Globus pallidus (tissue), 1 donor: ENCODE measurements around the gene TYW1.
"Not testable (repeated sequence)": the region's sequence is repeated elsewhere in the genome, so short reads cannot be mapped to it uniquely, and the experiment has no call there.

Experiments
- DNase-seq: peaks from one replicate; pipeline ENCODE4 v3.0.0-alpha.2; 2015; ENCODE audit warnings: low spot score

TYW1 gene

GRCh38 chr7:66995050-66995776 is 1.4 kb upstream of the TYW1 start, which contains the start of gene SBDS:
TSS of gene SBDS (minus strand) at chr7:66995586. CDS start at chr7:66995417, 169 bp downstream.
- DNase-seq, result peak; percentile 98

- peak; percentile 11 for DNase-seq
Observed at GRCh38 chr7:67000601-67001258, 4.1 kb downstream of the TYW1 start.

- not testable (repeated sequence) for DNase-seq
Observed at GRCh38 chr7:67004145-67004544, 7.5 kb downstream of the TYW1 start.

DNA sequence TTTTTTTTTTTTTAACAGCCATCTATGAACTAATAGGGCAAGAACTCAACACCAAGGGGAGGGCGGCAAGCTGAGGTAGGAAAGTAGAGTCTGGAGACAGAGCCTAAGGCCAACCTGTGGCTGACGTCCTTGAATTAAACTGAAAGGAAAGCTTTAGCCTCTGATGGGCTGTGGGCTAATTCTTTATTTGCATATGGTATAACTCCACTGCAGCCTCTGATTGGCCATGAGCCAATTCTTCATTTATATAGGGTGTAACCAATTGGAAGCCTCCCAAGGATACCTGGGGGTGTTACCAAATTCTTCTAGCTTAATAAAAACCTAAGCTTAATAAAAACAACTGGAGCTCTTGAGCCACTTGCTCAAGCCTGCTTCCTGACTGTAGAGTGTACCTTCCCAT is 10.3 kb downstream of the TYW1 start:
- DNase-seq, result no peak

- no peak for DNase-seq
Observed at GRCh38 chr7:67008260-67008659, 11.6 kb downstream of the TYW1 start.

- DNase-seq, result not testable (repeated sequence)
Observed at GRCh38 chr7:67009677-67010076, 13.0 kb downstream of the TYW1 start.

DNA sequence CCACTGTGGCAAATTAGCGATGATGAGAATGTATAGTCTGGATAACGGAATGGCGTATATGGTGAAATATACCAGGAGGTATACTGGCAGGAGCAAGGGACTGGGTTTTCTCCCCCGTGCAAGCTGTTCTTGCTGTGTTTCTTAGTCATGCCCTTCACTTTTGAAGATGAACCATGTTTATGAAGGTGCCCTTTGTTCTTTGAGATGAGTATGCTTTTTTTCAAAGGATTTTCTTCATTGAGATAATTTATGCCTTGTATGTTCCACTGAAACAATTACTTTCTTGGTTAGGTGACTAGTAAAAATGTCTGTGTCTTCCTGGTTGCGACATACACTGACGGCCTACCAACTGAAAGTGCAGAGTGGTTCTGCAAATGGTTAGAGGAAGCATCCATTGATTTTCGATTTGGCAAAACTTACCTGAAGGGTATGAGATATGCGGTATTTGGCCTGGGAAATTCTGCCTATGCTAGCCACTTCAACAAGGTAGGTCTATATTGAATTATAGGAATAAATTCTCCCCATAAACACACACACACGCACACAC is 17.5 kb downstream of the TYW1 start:
- not testable (repeated sequence) for DNase-seq

DNA sequence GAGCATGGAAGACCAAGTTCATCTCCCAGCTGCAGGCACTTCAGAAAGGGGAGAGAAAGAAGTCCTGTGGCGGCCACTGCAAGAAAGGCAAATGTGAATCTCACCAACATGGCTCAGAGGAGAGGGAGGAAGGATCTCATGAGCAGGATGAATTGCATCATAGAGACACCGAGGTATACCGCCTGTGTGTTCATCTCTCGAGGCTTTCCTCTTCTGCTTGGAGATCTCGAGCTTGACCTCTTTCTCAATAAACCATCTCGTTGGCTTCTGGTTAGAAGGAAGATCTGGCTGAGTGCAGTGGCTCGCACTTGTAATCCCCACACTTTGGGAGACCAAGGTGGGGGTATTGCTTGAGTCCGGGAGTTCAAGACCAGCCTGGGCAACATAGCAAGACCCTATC is 21.3 kb downstream of the TYW1 start:
- not testable (repeated sequence) for DNase-seq

DNA sequence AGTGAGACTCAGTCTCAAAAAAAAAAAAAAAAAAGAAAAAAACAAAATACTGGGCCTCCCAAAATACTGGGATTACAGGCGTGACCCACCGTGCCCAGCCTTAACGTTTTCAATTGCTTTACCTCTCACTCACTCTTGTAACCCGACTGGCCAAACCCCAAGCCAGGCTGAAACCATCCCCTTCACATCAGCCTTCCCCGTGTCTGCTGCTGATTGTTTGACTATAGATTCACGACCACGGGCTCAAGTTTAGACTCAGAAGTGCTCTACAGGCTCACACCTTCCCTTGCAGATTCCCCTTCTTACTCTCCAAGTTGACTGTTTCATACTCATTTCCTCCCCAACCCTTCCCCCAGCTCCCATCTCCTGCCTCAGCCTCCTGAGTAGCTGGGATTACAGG is 22.3 kb downstream of the TYW1 start:
- DNase-seq, result no peak

DNA sequence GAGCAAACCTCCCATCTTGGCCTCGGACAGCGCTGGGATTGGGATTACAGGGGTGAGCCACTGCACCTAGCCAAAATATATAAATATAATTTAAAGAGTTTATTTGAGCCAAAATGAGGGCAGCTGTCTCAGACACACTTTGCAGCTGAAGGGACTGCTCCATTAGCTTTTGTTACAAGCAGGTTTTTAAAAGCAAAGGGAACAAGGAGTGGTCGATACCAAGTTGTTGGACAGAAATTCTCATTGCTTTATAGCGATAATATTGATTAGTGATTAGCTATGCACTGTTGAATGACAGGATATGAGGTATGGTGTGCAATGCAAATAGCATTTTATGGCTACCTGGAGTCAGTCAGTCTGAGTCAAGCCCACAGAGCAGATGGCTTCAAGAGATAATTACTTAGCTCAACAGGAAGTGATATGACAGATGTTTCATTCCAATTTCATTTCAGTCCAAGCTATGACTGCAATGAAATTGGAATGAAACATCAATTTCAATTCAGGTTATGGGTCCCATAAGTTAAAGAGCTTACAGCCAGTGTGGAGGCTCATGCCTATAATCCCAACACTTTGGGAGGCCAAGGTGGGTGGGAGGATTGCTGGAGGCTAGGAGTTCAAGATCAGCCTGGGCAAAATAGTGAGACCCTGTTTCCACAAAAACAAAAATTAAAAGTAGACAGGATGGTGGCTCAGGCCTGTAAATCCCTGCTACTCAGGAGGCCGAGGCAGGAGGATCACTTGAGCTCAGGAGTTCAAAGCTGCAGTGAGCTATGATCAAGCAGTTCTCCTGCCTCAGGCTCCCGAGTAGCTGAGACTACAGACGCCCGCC is 23.1 kb downstream of the TYW1 start:
- DNase-seq, result no peak

DNA sequence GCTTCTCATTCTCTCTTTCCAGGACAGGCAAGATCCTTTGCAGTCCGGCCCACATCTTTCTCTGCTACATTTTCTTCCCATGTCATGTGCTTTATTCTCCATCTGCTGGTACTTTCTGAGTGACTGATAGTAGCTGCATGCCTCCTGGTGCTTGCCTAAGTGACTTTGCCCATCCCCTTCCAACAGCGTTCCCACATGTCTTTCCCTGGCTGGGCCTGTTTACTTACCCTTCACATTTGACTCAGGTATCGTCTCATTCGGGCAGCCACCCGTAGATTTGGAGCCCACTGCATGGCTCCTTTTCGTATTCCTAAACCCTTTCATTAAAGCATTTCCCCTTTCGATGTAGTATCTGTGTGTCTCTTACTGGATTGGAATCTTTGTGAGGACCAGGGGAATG is 24.6 kb downstream of the TYW1 start:
- no peak for DNase-seq

GRCh38 chr7:67022511-67022910 is 25.9 kb downstream of the TYW1 start:
- DNase-seq, result peak; percentile 31

DNA sequence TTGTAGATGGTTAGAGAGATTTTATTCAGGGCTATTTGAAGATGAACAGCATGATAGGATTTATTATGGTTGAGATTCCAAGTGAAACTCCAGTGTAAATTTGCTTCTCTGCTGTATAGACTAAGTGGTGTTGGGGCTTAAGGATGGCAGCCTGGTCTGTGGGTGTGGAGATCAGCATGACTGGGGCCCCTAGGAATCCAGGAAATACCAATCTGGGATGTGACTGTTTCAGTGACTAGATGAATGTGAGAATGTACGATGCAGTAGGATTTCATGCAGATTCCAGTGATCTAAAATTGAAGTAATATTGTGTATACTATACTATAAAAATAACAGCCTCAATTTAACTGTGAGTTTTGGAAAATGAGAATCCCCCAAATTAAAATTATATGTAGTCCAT is 28.8 kb downstream of the TYW1 start:
- DNase-seq, result not testable (repeated sequence)

DNA sequence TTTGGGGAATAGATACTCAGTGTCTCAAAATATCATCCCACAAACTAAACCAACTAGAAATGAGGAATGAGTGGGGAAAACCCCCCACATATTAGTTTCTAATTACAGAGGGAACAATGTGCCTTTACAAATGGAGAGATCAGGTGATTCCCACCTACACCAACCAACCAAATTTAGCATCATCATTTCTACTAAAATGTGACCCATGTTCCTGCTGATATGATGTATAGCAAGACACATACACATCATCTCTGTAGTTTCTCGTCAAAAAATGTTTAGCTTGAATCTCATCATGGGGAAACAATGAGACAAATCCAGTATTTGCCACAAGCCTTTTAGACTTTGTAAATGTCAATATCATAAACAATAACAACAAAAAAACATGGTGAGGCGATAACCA is 35.1 kb downstream of the TYW1 start:
- DNase-seq, result not testable (repeated sequence)

DNA sequence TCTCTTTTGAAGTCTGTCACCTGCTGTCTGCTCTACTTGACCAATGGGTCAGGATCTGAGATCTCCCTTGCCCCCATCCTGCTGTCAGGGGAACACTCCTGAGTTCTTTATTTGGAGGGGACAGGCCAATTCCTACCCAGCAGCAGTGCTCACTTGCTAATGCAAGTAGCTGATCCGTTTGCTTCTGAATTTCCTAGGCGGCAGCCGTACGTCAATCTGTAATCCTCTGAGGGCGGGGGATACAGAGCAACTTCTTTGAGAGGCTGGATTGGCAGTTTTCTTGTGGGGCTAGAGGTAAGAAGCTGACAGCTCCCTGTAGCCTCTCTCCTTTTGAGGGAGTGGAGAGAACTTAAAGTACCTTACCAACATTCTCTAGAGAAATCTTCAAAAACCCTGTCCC is 36.6 kb downstream of the TYW1 start:
- no peak for DNase-seq

GRCh38 chr7:67036432-67037395 is 40.1 kb downstream of the TYW1 start:
- peak; percentile 86 for DNase-seq

GRCh38 chr7:67040832-67041231 is 44.2 kb downstream of the TYW1 start:
- not testable (repeated sequence) for DNase-seq

DNA sequence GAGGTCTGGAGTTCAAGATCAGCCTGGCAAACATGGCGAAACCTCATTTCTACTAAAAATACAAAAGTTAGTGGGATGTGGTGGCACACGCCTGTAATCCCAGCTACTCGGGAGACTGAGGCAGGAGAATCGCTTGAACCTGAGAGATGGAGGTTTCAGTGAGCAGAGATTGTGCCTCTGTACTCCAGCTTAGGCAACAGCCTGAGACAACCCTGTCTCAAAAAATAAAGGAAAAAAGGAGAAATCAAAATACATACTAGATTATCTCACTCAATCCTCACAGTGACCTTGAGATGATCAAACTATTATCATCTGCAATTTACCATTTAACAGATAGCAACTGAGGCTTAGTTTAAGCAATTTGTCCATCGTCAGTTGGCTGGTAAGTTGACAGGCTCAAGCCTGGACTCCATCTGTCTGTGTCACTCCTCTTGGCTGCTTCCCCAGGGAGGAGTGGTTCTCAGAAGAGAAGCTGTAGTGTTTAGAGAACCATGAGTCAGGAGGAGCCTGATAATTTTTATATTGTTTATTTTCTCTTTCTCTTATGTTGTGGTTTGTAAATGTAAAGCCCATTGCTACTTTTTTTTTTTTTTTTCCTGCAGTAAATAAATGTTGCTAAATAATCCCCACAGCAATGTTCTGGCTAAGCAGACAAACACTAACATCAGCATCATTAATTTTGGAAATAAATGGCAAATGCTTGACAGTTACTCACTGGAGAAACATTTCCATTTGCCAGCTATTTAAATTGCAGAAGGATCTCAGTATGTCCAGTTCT is 46.3 kb downstream of the TYW1 start:
- peak; percentile 85 for DNase-seq

DNA sequence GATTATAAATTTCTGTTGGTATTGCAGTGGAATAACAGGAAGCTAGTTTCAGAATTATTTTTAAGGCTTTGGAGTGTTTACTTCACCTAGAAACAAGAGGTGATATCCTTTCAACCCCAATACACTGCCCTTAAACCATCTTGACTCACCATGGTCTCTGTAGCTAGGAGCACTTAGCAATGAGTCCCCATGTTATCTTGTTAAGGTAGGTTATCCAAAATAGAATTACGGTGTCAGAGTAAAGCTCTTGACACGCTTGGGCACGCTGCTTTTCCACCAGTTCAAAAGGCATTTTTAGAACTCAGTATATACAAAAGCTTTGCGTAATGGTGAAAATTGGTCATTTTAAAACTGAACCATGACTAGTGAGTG is 46.9 kb downstream of the TYW1 start:
- DNase-seq, result not testable (repeated sequence)

- DNase-seq, result no peak
Observed at GRCh38 chr7:67045496-67045995, 48.9 kb downstream of the TYW1 start.
